Measurements from ENCODE around the gene PWWP2A.

Gene PWWP2A

DNA sequence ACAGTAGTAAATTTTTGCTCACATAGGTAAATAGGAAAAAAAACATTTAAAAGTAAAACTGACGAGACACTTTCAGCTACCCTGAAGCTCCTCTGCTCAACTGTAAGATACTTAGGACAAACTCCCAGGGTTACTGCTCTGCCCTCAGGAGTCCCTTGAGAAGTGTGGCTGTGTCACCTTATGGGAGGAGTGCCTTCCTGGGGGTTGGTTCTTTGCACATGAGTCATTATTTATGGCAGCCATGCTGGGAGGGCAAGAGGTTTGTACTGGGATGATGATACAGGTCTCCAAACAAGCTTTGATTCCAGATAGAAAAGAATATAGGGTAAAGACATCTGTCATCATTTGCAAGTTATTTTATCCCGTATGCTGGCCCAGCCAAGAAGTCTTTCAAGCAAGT lies 64.4 kb downstream of the PWWP2A start:
- DNase-seq (ENCODE audit: extremely low read depth, low read depth) = no peak
- no peak for TF ChIP-seq CTCF (IDR thresholded peaks at IDR 0.05; ENCODE audit: low read depth, low read length)

DNA sequence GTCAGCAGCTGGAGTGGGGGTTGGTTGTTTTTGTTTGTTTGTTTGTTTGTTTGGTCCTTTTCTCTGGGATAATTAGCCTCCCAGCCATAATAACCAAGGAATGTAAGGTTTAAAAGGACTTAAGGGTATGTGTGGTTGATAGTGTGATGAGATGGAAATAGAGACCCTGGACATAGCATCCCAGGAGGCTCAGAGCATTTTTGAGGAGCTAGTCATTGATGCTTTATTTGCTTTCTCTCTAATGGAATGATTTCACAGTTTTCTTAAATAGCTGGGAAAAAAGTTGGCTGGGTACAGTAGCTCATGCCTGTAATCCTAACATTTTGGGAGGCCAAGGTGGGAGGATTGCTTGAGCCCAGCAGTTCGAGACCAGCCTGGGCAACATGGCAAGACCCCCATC lies 65.2 kb downstream of the PWWP2A start:
- TF ChIP-seq CTCF (IDR thresholded peaks at IDR 0.05; ENCODE audit: low read depth, low read length) = no peak
- no peak for DNase-seq (ENCODE audit: extremely low read depth, low read depth)

DNA sequence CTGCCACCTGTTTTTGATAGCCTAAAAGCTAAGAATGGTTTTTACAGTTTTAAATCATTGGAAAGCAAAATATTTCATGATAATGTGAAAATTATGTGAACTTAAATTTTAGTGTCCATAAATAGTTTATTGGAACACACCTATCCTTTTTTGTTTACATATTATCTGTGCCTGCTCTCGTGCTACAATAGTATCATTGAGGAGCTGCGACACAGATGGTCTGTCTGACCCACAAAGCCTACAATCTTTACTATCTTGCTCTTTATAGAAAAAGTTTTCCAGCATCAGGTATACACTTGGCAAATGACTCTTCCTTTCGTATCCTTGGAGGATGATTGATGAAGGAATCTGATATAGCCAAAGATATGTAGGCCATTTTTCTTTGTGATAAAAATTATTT lies 70.2 kb downstream of the PWWP2A start:
- no peak for TF ChIP-seq CTCF (IDR thresholded peaks at IDR 0.05; ENCODE audit: low read depth, low read length)
- DNase-seq (ENCODE audit: extremely low read depth, low read depth) = no peak

- no peak for DNase-seq (ENCODE audit: extremely low read depth, low read depth)
- no peak for TF ChIP-seq CTCF (IDR thresholded peaks at IDR 0.05; ENCODE audit: low read depth, low read length)
Observed at GRCh38 chr5:160048131-160048530, 71.1 kb downstream of the PWWP2A start.

- no peak for DNase-seq (ENCODE audit: extremely low read depth, low read depth)
- TF ChIP-seq CTCF (IDR thresholded peaks at IDR 0.05; ENCODE audit: low read depth, low read length) = no peak
Observed at GRCh38 chr5:160047423-160047822, 71.8 kb downstream of the PWWP2A start.

GRCh38 chr5:160044967-160045366 lies 74.3 kb downstream of the PWWP2A start:
- DNase-seq (ENCODE audit: extremely low read depth, low read depth) = no peak
- no peak for TF ChIP-seq CTCF (IDR thresholded peaks at IDR 0.05; ENCODE audit: low read depth, low read length)

GRCh38 chr5:160044391-160044804 lies 74.9 kb downstream of the PWWP2A start:
- no peak for DNase-seq (ENCODE audit: extremely low read depth, low read depth)
- no peak for TF ChIP-seq CTCF (IDR thresholded peaks at IDR 0.05; ENCODE audit: low read depth, low read length)
